Neural progenitor cell (in vitro differentiated cells): ENCODE results near the gene ATP1A2. TPM values are rescaled to one million over a fixed set of nuclear protein-coding genes. Genes with fewer than 3 reads are reported as not detected.

Source experiments
- DNase-seq: peaks from one replicate; pipeline ENCODE4 v3.0.0-alpha.2; 2016; ENCODE audit warnings: low spot score
- H2AFZ ChIP-seq: fragments of 200-600 bp; sonication (generic); replicated peaks from 2 replicates; pipeline ENCODE4 v1.6.1; 2016; ENCODE audit warnings: antibody characterized with exemption
- H3F3A ChIP-seq: fragments of 200-600 bp; sonication (generic); 2 replicates; pipeline ENCODE4 v1.6.1; 2016; ENCODE audit warnings: antibody characterized with exemption, low read depth
- H3K27ac ChIP-seq: fragments of 200-600 bp; sonication (generic); 2 replicates; pipeline ENCODE4 v1.5.1; 2016; ENCODE audit warnings: mild to moderate bottlenecking
- H3K27me3 ChIP-seq: fragments of 200-600 bp; sonication (generic); 2 replicates; pipeline ENCODE4 v1.6.1; 2016; ENCODE audit warnings: mild to moderate bottlenecking, moderate library complexity
- H3K36me3 ChIP-seq: fragments of 200-600 bp; sonication (generic); 2 replicates; pipeline ENCODE4 v1.5.1; 2016
- H3K4me1 ChIP-seq: fragments of 200-600 bp; sonication (generic); 2 replicates; pipeline ENCODE4 v1.6.1; 2016; ENCODE audit warnings: mixed run types
- H3K4me2 ChIP-seq: fragments of 200-600 bp; sonication (generic); 2 replicates; pipeline ENCODE4 v1.6.1; 2016
- H3K4me3 ChIP-seq: fragments of 200-600 bp; sonication (generic); 2 replicates; pipeline ENCODE4 v1.5.1; 2016
- H3K79me2 ChIP-seq: fragments of 200-600 bp; sonication (generic); 2 replicates; pipeline ENCODE4 v1.6.1; 2016; ENCODE audit warnings: low read depth
- H3K9ac ChIP-seq: fragments of 200-600 bp; sonication (generic); 2 replicates; pipeline ENCODE4 v1.6.1; 2016
- H3K9me3 ChIP-seq: fragments of 200-600 bp; sonication (generic); 2 replicates; pipeline ENCODE4 v1.5.1; 2016; ENCODE audit warnings: low read depth
- H4K20me1 ChIP-seq: fragments of 200-600 bp; sonication (generic); 2 replicates; pipeline ENCODE4 v1.6.1; 2016; ENCODE audit warnings: low read depth
- H3K27ac Mint-ChIP-seq: 3 replicates; pipeline ENCODE4 v1.8.0; 2021; ENCODE audit warnings: mixed read lengths
- H3K27me3 Mint-ChIP-seq: 2 replicates; pipeline ENCODE4 v1.8.0; 2022; ENCODE audit warnings: low read depth, mild to moderate bottlenecking, inconsistent platforms, moderate library complexity, mixed read lengths; ENCODE audit not compliant: insufficient read depth
- H3K36me3 Mint-ChIP-seq: 3 replicates; pipeline ENCODE4 v1.8.0; 2021; ENCODE audit warnings: mixed read lengths
- H3K4me1 Mint-ChIP-seq: 3 replicates; pipeline ENCODE4 v1.8.0; 2021; ENCODE audit warnings: mixed read lengths
- H3K4me3 Mint-ChIP-seq: 3 replicates; pipeline ENCODE4 v1.8.0; 2021; ENCODE audit warnings: mild to moderate bottlenecking, moderate library complexity, mixed read lengths
- H3K9me3 Mint-ChIP-seq: 3 replicates; pipeline ENCODE4 v1.8.0; 2020; ENCODE audit warnings: mixed read lengths
- CTCF ChIP-seq: fragments of 200-600 bp; sonication (generic); IDR thresholded peaks from 2 replicates; pipeline ENCODE4 v1.5.1; 2017; ENCODE audit warnings: antibody characterized with exemption, mild to moderate bottlenecking
- EZH2 ChIP-seq: fragments of 200-600 bp; sonication (generic); IDR thresholded peaks from 2 replicates; pipeline ENCODE4 v1.6.1; 2017; ENCODE audit warnings: antibody characterized with exemption, mild to moderate bottlenecking, moderate library complexity
- EZH2phosphoT487 ChIP-seq: fragments of 200-600 bp; sonication (generic); IDR thresholded peaks from 2 replicates; pipeline ENCODE4 v1.6.1; 2017; ENCODE audit warnings: antibody characterized with exemption
- total RNA-seq: library from RNA; depleted of rRNA; stranded (reverse); fragments of >200 nt; gene quantifications from 2 replicates; pipeline ENCODE4 v1.2.3, GENCODE V29; 2015; ENCODE audit warnings: low replicate concordance

The ATP1A2 gene
- total RNA-seq, 1 donor from 2014 or later, result 88.6 TPM

DNA sequence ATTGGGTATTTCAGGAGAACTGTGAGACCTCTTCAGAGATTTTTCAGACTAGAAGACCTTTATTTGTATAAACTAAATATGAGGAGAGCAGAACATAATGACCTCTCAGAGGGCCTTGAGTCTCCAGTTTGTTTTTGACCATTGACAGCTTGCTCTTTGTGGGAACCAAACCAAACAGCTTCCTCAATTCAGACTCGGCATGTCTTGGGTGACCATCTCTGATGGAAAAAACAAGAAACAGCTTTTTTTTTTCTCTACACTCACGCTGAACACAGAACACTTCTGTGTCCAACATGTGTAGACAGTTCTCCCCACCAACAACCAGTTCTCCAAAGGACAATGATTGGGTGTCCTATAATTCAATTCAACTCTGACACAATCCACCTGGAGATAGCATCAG is 47.4 kb downstream of the ATP1A2 start:
- H4K20me1 ChIP-seq, result no peaks in the 10 kb centered on the region
- H3K27ac ChIP-seq, result no peak overlapping the region
- Mint-ChIP-seq H3K36me3 (no peaks in the 10 kb centered on the region), H3K27me3 (peaks cover 9% of the 10 kb centered on the region), H3K4me1 (peaks cover 24% of the 10 kb centered on the region), H3K27ac (no peak overlapping the region), H3K9me3 (peaks cover 3% of the 10 kb centered on the region), H3K4me3 (no peak overlapping the region)
- no peak overlapping the region for H3K4me3 ChIP-seq
- H3K9ac ChIP-seq, result no peak overlapping the region
- no peak overlapping the region for H2AFZ ChIP-seq
- H3K4me2 ChIP-seq, result no peak overlapping the region
- DNase-seq, result no peak
- H3K36me3 ChIP-seq, result no peaks in the 10 kb centered on the region
- no peaks in the 10 kb centered on the region for H3K9me3 ChIP-seq
- TF ChIP-seq EZH2phosphoT487 (no peak), CTCF (no peak), EZH2 (no peak)
- no peaks in the 10 kb centered on the region for H3F3A ChIP-seq
- peaks cover 26% of the 10 kb centered on the region for H3K27me3 ChIP-seq
- H3K79me2 ChIP-seq, result no peaks in the 10 kb centered on the region
- H3K4me1 ChIP-seq, result peaks cover 3% of the 10 kb centered on the region

DNA sequence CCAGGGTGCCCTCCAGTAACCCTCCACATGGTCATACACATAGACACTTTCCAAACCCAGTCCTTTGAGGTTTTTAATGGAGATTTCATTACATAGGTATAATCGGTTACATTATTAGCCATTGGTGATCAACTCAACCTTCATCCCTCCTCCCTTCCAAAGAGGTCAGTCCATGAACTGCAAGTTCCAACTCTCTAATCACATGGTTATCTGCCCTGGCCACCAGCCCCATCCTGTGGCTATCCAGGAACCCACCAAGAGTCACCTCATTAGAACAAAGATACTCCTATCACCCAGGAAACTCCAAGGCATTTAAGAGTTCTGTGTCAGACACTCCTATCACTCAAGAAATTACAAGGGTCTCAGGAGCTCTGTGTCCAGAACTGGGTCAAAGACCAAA is 48.1 kb downstream of the ATP1A2 start:
- H3K27ac ChIP-seq, result no peak overlapping the region
- H2AFZ ChIP-seq, result no peak overlapping the region
- H3K9me3 Mint-ChIP-seq, result peaks cover 3% of the 10 kb centered on the region
- no peaks in the 10 kb centered on the region for H3K36me3 Mint-ChIP-seq
- H3K9ac ChIP-seq, result no peak overlapping the region
- peaks cover 27% of the 10 kb centered on the region for H3K4me1 Mint-ChIP-seq
- peaks cover 3% of the 10 kb centered on the region for H3F3A ChIP-seq
- no peak for DNase-seq
- no peaks in the 10 kb centered on the region for H3K36me3 ChIP-seq
- no peaks in the 10 kb centered on the region for H3K9me3 ChIP-seq
- TF ChIP-seq CTCF, result no peak
- H4K20me1 ChIP-seq, result no peaks in the 10 kb centered on the region
- H3K27me3 Mint-ChIP-seq, result peaks cover 10% of the 10 kb centered on the region
- H3K27ac Mint-ChIP-seq, result no peak overlapping the region
- H3K4me1 ChIP-seq, result peaks cover 3% of the 10 kb centered on the region
- H3K4me3 ChIP-seq, result no peak overlapping the region
- H3K27me3 ChIP-seq, result peaks cover 28% of the 10 kb centered on the region
- no peak overlapping the region for H3K4me3 Mint-ChIP-seq
- H3K4me2 ChIP-seq, result no peak overlapping the region
- no peaks in the 10 kb centered on the region for H3K79me2 ChIP-seq

DNA sequence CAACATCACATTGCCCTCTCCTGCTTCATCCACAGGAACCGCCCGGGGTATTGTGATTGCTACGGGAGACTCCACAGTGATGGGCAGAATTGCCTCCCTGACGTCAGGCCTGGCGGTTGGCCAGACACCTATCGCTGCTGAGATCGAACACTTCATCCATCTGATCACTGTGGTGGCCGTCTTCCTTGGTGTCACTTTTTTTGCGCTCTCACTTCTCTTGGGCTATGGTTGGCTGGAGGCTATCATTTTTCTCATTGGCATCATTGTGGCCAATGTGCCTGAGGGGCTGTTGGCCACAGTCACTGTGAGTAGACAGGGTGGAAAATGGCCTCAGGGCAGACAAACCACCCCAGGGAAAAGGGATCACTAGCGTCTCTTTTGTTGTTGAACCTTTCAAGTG is 48.6 kb downstream of the ATP1A2 start:
- no peak for TF ChIP-seq EZH2
- no peaks in the 10 kb centered on the region for H3K79me2 ChIP-seq
- no peak overlapping the region for H3K27ac ChIP-seq
- Mint-ChIP-seq H3K9me3 (peaks cover 3% of the 10 kb centered on the region), H3K27me3 (peaks cover 13% of the 10 kb centered on the region), H3K36me3 (no peaks in the 10 kb centered on the region), H3K27ac (no peak overlapping the region), H3K4me1 (peaks cover 32% of the 10 kb centered on the region), H3K4me3 (no peak overlapping the region)
- H3K36me3 ChIP-seq, result no peaks in the 10 kb centered on the region
- DNase-seq, result no peak
- peaks cover 28% of the 10 kb centered on the region for H3K27me3 ChIP-seq
- H3F3A ChIP-seq, result peaks cover 8% of the 10 kb centered on the region
- H4K20me1 ChIP-seq, result peaks cover 2% of the 10 kb centered on the region
- H3K4me2 ChIP-seq, result no peak overlapping the region
- no peak overlapping the region for H2AFZ ChIP-seq
- no peak overlapping the region for H3K9ac ChIP-seq
- H3K4me1 ChIP-seq, result peaks cover 9% of the 10 kb centered on the region
- H3K4me3 ChIP-seq, result no peak overlapping the region
- no peaks in the 10 kb centered on the region for H3K9me3 ChIP-seq

DNA sequence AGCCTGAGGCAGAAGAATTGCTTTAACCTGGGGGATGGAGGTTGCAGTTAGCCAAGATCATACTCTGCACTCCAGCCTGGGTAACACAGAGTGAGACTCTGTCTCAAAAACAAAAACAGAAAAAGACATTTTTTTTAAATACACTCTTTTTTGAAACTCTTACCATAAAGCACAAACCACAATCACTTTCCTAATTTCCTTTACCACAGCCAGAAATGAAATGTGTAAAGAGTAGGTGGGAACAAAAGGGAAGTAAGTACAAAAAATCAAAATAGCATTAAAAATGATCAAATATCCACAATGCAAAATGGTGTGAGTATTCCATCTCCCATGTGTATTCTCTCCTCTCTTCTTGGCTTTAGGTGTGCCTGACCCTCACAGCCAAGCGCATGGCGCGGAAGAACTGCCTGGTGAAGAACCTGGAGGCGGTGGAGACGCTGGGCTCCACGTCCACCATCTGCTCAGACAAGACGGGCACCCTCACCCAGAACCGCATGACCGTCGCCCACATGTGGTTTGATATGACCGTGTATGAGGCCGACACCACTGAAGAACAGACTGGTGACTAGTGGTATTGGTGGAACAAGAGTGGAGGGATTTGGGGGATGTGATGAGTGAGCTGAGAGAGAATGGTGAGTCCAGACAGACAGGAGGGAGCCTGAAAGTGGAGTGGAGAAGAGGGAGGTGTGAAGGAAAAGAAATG is 50.8 kb downstream of the ATP1A2 start:
- Mint-ChIP-seq H3K4me3 (no peak overlapping the region), H3K27ac (no peak overlapping the region), H3K36me3 (no peaks in the 10 kb centered on the region), H3K27me3 (peaks cover 12% of the 10 kb centered on the region), H3K4me1 (peaks cover 51% of the 10 kb centered on the region), H3K9me3 (peaks cover 3% of the 10 kb centered on the region)
- Histone ChIP-seq H3K4me2 (no peak overlapping the region), H3K9me3 (no peaks in the 10 kb centered on the region), H3K4me1 (peaks cover 27% of the 10 kb centered on the region), H2AFZ (no peak overlapping the region), H4K20me1 (peaks cover 4% of the 10 kb centered on the region), H3K27me3 (peaks cover 36% of the 10 kb centered on the region), H3K27ac (no peak overlapping the region), H3F3A (peaks cover 25% of the 10 kb centered on the region), H3K36me3 (no peaks in the 10 kb centered on the region), H3K79me2 (no peaks in the 10 kb centered on the region), H3K9ac (no peak overlapping the region), H3K4me3 (no peak overlapping the region)
- TF ChIP-seq EZH2phosphoT487, result no peak
- TF ChIP-seq EZH2, result no peak
- no peak for TF ChIP-seq CTCF
- no peak for DNase-seq
